ENCODE data around the gene PSG5.
"Not testable (repeated sequence)": the region's sequence is repeated elsewhere in the genome, so short reads cannot be mapped to it uniquely, and the experiment has no call there.

DNA sequence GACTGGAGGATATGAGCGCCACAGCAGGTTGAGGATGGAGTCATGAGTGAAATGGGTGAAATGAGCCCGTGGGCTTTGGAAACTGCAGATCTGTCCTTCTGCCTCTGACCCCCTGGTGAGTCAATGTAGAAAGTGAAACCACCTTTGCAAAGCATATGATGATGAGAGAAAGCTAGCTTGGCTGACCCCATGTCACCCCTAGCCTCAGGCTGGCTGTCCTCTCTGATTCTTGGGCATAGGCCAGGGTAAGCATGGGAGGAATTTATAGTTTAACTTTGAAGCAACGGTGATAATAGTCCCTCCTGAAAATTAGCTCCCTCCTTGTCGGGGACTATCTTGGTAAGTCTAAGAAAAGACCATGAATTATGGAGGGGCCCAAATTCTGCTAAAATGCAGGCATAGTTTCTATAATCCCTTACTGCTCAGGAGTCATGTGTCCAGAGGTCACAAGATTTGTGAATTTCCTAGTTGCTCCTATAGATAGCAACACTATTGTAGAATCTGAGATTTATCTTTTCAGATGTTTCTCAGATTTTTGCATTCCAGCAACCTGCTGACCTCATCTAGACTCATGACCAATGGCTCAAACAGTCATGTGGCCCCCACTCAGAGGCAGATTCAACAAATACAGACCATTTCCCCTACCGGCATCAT is 38.0 kb upstream of the PSG5 start:
- not testable (repeated sequence) for TF ChIP-seq EZH2 (IDR thresholded peaks at IDR 0.05)
- TF ChIP-seq, protein P1, sequence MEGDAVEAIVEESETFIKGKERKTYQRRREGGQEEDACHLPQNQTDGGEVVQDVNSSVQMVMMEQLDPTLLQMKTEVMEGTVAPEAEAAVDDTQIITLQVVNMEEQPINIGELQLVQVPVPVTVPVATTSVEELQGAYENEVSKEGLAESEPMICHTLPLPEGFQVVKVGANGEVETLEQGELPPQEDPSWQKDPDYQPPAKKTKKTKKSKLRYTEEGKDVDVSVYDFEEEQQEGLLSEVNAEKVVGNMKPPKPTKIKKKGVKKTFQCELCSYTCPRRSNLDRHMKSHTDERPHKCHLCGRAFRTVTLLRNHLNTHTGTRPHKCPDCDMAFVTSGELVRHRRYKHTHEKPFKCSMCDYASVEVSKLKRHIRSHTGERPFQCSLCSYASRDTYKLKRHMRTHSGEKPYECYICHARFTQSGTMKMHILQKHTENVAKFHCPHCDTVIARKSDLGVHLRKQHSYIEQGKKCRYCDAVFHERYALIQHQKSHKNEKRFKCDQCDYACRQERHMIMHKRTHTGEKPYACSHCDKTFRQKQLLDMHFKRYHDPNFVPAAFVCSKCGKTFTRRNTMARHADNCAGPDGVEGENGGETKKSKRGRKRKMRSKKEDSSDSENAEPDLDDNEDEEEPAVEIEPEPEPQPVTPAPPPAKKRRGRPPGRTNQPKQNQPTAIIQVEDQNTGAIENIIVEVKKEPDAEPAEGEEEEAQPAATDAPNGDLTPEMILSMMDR (IDR thresholded peaks at IDR 0.05), result not testable (repeated sequence)

Data from neural progenitor cell (in vitro differentiated cells).